ENCODE results near the gene CDC5L. TPM values are rescaled to one million over a fixed set of nuclear protein-coding genes. Genes with fewer than 3 reads are reported as not detected.
A peak's percentile ranks its signal among the peaks of the same experiment; 100 is the strongest.

The CDC5L gene
- polyA plus RNA-seq, 3 donors, result 35.3 to 47.1 (median 39.3) TPM

- DNase-seq (ENCODE audit: extremely low read depth in 1 of 11, low read depth in 9 of 11, low spot score in 4 of 11), result no peak
Observed at GRCh38 chr6:44359973-44360372, 27.5 kb upstream of the CDC5L start.

- no peak for DNase-seq (ENCODE audit: extremely low read depth in 1 of 11, low read depth in 9 of 11, low spot score in 4 of 11)
Observed at GRCh38 chr6:44361947-44362346, 25.6 kb upstream of the CDC5L start.

GRCh38 chr6:44363377-44363926 lies 24.1 kb upstream of the CDC5L start:
- no peak for DNase-seq (ENCODE audit: extremely low read depth in 1 of 11, low read depth in 9 of 11, low spot score in 4 of 11)

- no peak for DNase-seq (ENCODE audit: extremely low read depth in 1 of 11, low read depth in 9 of 11, low spot score in 4 of 11)
Observed at GRCh38 chr6:44366781-44367180, 20.7 kb upstream of the CDC5L start.

- DNase-seq (ENCODE audit: extremely low read depth in 1 of 11, low read depth in 9 of 11, low spot score in 4 of 11), result no peak
Observed at GRCh38 chr6:44367681-44368080, 19.8 kb upstream of the CDC5L start.

- no peak for DNase-seq (ENCODE audit: extremely low read depth in 1 of 11, low read depth in 9 of 11, low spot score in 4 of 11)
Observed at GRCh38 chr6:44373051-44373450, 14.5 kb upstream of the CDC5L start.

- DNase-seq (ENCODE audit: extremely low read depth in 1 of 11, low read depth in 9 of 11, low spot score in 4 of 11), result no peak
Observed at GRCh38 chr6:44373787-44374186, 13.7 kb upstream of the CDC5L start.

DNA sequence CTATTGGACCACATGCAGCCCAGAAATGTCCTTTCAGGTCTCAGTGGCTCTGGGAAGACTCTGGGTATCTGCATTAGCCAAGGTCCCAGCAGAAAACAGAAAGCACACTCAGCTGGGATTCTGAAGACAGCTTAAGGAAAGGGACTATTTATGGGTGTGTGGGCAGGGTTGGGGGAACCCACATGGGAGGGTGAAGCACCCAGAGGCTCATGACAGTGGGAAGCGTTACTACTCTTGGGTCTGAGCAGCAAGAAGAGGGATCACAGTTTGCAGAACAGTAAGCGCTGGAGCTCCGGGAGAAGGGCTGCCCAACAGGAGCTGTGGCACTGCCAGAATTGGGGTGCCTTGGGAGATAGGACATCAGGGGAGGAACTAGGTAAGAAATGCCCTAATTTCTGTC lies 12.4 kb upstream of the CDC5L start:
- no peak for DNase-seq (ENCODE audit: extremely low read depth in 1 of 11, low read depth in 9 of 11, low spot score in 4 of 11)

DNA sequence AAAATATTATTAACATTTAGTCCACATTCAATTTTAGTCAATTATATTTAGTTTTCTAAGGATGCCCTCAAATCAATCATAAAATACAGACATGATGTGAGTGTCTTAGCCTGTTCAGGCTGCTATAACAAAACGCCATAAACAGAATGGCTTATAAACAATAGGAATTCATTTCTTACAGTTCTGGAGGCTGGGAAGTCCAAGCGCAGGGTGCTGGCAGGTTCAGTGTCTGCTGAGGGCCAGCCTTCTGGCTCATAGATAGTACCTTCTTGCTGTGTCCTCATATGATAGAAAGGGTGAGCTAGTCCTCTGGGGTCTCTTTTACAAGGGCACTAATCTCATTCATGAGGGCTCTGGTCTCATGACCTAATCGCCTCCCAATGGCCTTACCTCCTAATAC lies 10.0 kb upstream of the CDC5L start:
- no peak for DNase-seq (ENCODE audit: extremely low read depth in 1 of 11, low read depth in 9 of 11, low spot score in 4 of 11)

DNA sequence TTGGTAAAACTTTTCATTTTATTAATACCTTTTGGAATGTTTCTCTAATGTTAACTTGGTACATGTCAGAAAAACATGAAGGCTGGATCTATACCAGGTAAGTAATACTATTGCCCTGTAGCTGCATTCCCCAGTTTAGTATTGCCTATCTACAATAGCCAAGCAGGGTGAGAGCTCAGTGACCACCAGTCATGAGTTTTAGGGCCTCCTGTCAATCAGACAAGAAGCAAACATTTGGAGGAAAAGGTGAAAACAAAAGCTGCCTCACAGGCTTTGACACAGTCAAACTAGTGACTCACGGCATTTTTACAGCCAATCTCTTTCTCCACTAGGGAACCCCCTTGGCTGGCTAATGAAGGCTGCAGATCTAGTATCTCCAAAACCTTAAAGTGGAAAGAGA lies 9.5 kb upstream of the CDC5L start:
- no peak for DNase-seq (ENCODE audit: extremely low read depth in 1 of 11, low read depth in 9 of 11, low spot score in 4 of 11)

DNA sequence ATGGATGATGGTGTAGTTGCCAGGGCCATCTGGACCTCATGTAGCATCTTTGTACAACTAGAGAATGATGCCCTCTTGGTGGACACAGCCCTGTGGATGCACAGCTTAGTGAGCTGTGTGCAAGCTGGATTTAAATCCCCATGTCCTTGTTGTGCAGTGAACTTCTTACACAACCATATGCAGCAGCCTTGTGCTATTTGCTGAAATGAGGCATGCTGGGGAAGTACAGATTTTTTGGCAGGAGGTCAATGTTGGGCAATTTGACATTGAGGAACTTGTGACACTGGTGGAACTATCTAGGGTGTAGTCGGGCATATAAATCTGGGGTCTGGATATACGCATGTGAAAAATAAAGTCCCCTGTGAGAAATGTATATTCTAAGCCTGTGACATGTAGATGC lies 5.8 kb upstream of the CDC5L start:
- no peak for DNase-seq (ENCODE audit: extremely low read depth in 1 of 11, low read depth in 9 of 11, low spot score in 4 of 11)

DNA sequence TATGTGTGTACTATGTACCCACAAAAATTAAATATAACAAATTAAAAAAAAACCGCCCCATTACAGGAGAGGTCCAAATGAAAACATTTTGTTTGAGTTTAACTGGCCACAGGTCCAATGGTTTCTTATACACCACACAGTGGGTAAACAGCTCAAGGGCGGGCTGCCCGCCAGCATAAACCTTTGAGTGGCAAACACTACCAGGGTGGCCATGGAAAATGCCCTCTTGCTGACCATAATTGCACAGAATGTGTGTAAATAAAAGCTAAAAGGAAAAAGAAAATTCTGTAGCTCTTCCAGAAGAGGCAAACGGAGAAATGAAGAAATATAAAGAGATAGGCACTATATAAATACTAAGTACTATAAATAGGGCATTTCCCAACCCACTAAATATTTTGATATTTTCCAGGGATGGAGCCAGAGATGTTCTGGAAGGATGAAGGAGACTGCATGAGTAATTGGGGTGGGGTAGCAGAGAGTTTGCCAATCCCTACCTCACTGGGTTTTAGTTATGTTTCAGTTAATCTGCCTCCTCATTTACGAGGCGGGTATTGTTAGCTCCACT lies 1.1 kb upstream of the CDC5L start:
- peak in 1 of 11 donors; percentile 2 for DNase-seq (ENCODE audit: extremely low read depth in 1 of 11, low read depth in 9 of 11, low spot score in 4 of 11)

DNA sequence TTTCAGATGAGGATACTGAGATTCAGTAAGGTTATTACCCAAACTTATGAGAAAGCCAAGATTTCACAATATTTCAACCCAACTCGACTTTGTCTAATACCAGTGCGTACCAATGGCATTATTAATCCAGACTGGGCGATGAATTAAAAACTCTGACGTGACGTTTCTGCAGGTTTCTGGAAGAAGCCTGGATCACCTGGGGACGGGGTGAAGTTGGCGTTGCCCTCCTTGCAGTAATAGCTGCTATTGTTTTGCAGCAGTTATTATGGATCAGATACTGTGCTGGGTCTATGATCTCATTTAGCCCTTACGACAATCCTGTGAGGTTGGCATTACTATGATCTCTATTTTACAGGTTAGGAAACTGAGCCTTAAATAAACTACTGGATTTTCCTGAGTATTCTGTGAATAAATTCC lies 569 bp upstream of the CDC5L start:
- no peak for DNase-seq (ENCODE audit: extremely low read depth in 1 of 11, low read depth in 9 of 11, low spot score in 4 of 11)

DNA sequence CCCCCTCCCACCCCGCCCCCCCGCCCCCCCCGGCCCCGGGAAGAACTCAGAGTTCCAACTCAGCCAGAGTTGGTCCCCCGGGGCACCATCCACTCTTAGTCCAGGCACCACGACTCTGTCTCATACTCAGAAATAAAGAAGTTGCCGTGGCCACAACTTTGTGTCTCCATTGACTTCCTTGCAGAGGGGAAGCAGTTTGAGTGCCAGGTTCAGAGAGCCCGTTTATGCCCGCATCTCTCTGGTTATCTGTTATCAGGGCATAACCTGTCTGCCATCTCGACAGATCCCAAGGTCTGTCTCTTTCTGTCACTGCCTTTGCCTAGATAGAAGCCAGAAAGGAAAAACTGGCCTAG lies 605 bp downstream of the CDC5L start:
- DNase-seq (ENCODE audit: extremely low read depth in 1 of 11, low read depth in 9 of 11, low spot score in 4 of 11), result no peak

- no peak for DNase-seq (ENCODE audit: extremely low read depth in 1 of 11, low read depth in 9 of 11, low spot score in 4 of 11)
Observed at GRCh38 chr6:44388887-44389286, 1.4 kb downstream of the CDC5L start.

GRCh38 chr6:44390158-44390683 lies 2.7 kb downstream of the CDC5L start:
- peak in 4 of 11 donors; percentile 2 to 21 (median 6) for DNase-seq (ENCODE audit: extremely low read depth in 1 of 11, low read depth in 9 of 11, low spot score in 4 of 11)

DNA sequence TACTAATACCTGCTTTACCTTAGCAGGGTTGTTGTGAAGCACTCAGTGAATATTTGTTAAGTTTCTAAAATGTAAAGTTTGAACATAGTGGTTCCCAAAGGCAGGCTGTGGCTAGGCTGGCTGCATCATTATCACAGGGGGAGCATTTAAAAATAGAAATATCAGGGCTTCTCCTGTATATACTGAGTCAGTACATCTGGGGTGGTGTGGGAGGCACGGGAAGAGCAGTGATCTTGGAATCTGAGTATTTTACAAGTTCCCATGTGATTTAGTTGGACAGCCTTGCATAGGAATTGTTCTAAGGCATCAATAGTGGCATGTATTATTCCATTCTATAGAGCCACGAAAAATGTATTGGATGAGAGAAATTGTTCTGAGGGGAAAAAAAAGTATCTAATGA lies 8.0 kb downstream of the CDC5L start:
- no peak for DNase-seq (ENCODE audit: extremely low read depth in 1 of 11, low read depth in 9 of 11, low spot score in 4 of 11)

GRCh38 chr6:44396968-44397367 lies 9.5 kb downstream of the CDC5L start:
- no peak for DNase-seq (ENCODE audit: extremely low read depth in 1 of 11, low read depth in 9 of 11, low spot score in 4 of 11)

DNA sequence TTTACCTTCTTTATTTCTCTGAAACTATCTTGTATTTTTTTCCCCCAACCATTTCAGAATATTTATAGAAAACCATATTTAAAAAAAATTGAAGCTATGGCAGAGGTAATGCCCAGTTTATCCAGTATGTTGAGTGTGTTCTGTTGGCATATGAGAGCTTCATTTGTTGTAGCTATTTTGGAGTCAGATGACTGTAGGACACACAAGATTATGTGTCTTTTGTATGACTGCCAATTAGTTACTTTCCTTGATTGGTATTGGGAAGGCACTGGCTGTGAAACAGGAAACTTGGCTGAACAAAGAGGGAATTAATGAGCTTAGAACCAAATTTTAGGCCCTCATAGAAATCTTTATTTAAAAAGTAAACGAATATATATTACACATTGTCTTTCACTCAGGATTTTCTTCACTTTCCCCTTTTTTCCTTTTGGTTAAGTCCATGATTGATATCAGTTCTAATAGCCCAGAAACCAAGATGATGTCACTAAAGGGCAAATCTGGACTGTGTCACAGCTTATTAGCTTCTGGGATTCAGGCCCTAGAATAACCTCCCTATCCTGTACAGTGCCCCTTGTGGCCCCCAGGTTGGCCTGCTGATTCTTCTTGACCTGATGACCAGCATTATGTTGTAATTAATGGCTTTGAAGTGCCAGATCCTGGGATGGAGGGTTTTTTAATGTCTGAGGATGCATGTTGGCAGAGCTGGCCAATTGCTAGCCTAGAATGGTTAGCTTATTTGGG lies 10.1 kb downstream of the CDC5L start:
- DNase-seq (ENCODE audit: extremely low read depth in 1 of 11, low read depth in 9 of 11, low spot score in 4 of 11), result no peak

- no peak for DNase-seq (ENCODE audit: extremely low read depth in 1 of 11, low read depth in 9 of 11, low spot score in 4 of 11)
Observed at GRCh38 chr6:44399991-44400390, 12.5 kb downstream of the CDC5L start.

- DNase-seq (ENCODE audit: extremely low read depth in 1 of 11, low read depth in 9 of 11, low spot score in 4 of 11), result no peak
Observed at GRCh38 chr6:44400572-44400971, 13.1 kb downstream of the CDC5L start.
